ENCODE measurements around the gene SMAD3. TPM values are rescaled to one million over a fixed set of nuclear protein-coding genes. Genes with fewer than 3 reads are reported as not detected.
"Not testable (repeated sequence)": the region's sequence is repeated elsewhere in the genome, so short reads cannot be mapped to it uniquely, and the experiment has no call there.

Gene SMAD3
- total RNA-seq, 1 experiment from 2014 or later: 89.2 TPM

- no peak for TF ChIP-seq FOSL1 (IDR thresholded peaks at IDR 0.05; ENCODE audit: low read depth)
- no peak for TF ChIP-seq EGR1 (IDR thresholded peaks at IDR 0.05; ENCODE audit: low read depth)
- no peak for TF ChIP-seq POLR2AphosphoS5 (IDR thresholded peaks at IDR 0.05; ENCODE audit: low read depth, low read length)
Observed at GRCh38 chr15:67026610-67026967, 38.8 kb upstream of the SMAD3 start (continued).

- H3K4me1 ChIP-seq (ENCODE audit: control insufficient read depth in 1 of 2, insufficient read depth in 2 of 2, low read length in 2 of 2): peaks cover 37 to 64% of the 10 kb centered on the region in 2 experiments
Observed at GRCh38 chr15:67028440-67028839, 37.0 kb upstream of the SMAD3 start.

GRCh38 chr15:67030036-67030762, 35.2 kb upstream of the SMAD3 start:
- TF ChIP-seq SIN3A (IDR thresholded peaks at IDR 0.05; ENCODE audit: low read depth) (no peak), ZFX (IDR thresholded peaks at IDR 0.05) (0 out of 2 replicates have a peak, but pooled peaks have one; percentile 15)
- no TSS peak for BruUV-seq (replicated peaks)
- intact Hi-C loops (cut with micrococcal nuclease): no loop called here
- Histone ChIP-seq H3K36me3 (ENCODE audit: control insufficient read depth in 1 of 2, insufficient read depth in 2 of 2, low read length in 2 of 2) (no peaks in the 10 kb centered on the region), H3K9me3 (ENCODE audit: control insufficient read depth in 1 of 2, insufficient read depth in 1 of 2, low read depth in 1 of 2, low read length in 2 of 2) (no peaks in the 10 kb centered on the region), H3K79me2 (ENCODE audit: insufficient read depth, low read length) (no peaks in the 10 kb centered on the region), H3K4me1 (ENCODE audit: control insufficient read depth in 1 of 2, insufficient read depth in 2 of 2, low read length in 2 of 2) (peaks cover 20 to 58% of the 10 kb centered on the region in 2 experiments), H2AFZ (ENCODE audit: low read depth, low read length, poor library complexity, severe bottlenecking) (no peak overlapping the region), H3K9ac (ENCODE audit: low read length) (no peak overlapping the region), H3K4me2 (ENCODE audit: low read length) (no peak overlapping the region), H4K20me1 (ENCODE audit: insufficient read depth) (no peaks in the 10 kb centered on the region), H3K4me3 (replicated peaks in 1 of 2; ENCODE audit: low read depth in 1 of 2, low read length in 2 of 2) (no peak overlapping the region), H3K27me3 (ENCODE audit: insufficient read depth, low read length) (no peaks in the 10 kb centered on the region), H3K9me2 (ENCODE audit: insufficient read depth) (no peaks in the 10 kb centered on the region), H3K27ac (ENCODE audit: low read depth, low read length) (no peak overlapping the region)
- ChIA-PET CTCF (no interaction called here), RAD21 (ENCODE audit: low non-redundant PET in 1 of 2, low total read pairs in 2 of 2, uncharacterized antibody in 2 of 2, unreplicated experiment in 2 of 2) (interaction anchor here (0.7 to 1.0 kb wide), 2 partner anchors 9 to 16 kb away, joined by 3 read pairs; no protein-coding TSS in a partner anchor), POLR2A (interaction anchor here (1.4 kb wide), 1 partner anchor 12 kb away, joined by 4 read pairs; no protein-coding TSS in a partner anchor)
- no peak for DNase-seq (ENCODE audit: low read depth, low spot score)
- ATAC-seq: peak; percentile 33; the same call in 1 of the 2 replicates

More at GRCh38 chr15:67028440-67028839, 37.0 kb upstream of the SMAD3 start:
- H3K9ac ChIP-seq (ENCODE audit: low read length); DNase-seq (ENCODE audit: low read depth, low spot score); H3K79me2 ChIP-seq (ENCODE audit: insufficient read depth, low read length); H2AFZ ChIP-seq (ENCODE audit: low read depth, low read length, poor library complexity, severe bottlenecking); intact Hi-C loops (cut with micrococcal nuclease); H4K20me1 ChIP-seq (ENCODE audit: insufficient read depth); H3K9me3 ChIP-seq (ENCODE audit: control insufficient read depth in 1 of 2, insufficient read depth in 1 of 2, low read depth in 1 of 2, low read length in 2 of 2); H3K4me2 ChIP-seq (ENCODE audit: low read length); H3K9me2 ChIP-seq (ENCODE audit: insufficient read depth); ATAC-seq; H3K4me3 ChIP-seq (replicated peaks in 1 of 2; ENCODE audit: low read depth in 1 of 2, low read length in 2 of 2); BruUV-seq (replicated peaks); H3K36me3 ChIP-seq (ENCODE audit: control insufficient read depth in 1 of 2, insufficient read depth in 2 of 2, low read length in 2 of 2); CTCF ChIA-PET; H3K27me3 ChIP-seq (ENCODE audit: insufficient read depth, low read length); H3K27ac ChIP-seq (ENCODE audit: low read depth, low read length): not testable (repeated sequence)
- ChIA-PET POLR2A (interaction anchor here (1.5 kb wide), 1 partner anchor 11 kb away, joined by 4 read pairs; no protein-coding TSS in a partner anchor), RAD21 (ENCODE audit: low non-redundant PET in 1 of 2, low total read pairs in 2 of 2, uncharacterized antibody in 2 of 2, unreplicated experiment in 2 of 2) (interaction anchor here in 1 of 2 experiments (0.8 kb wide), 1 partner anchor 10 kb away, joined by 3 read pairs; no protein-coding TSS in a partner anchor)
